Measurements from ENCODE around the gene HERC2.
"Not testable (repeated sequence)": the region's sequence is repeated elsewhere in the genome, so short reads cannot be mapped to it uniquely, and the experiment has no call there.

- TF ChIP-seq CTCF, POLR2A (IDR thresholded peaks at IDR 0.05): not testable (repeated sequence)
Measured at GRCh38 chr15:28196581-28196980, 125.4 kb downstream of the HERC2 start.
